Caco-2 (cell line): ENCODE results near the gene CTH. TPM values are rescaled to one million over a fixed set of nuclear protein-coding genes. Genes with fewer than 3 reads are reported as not detected.

ENCODE experiments used
- BruUV-seq: library from RNA; stranded (reverse); fragments of 400-500 nt; replicated peaks from 2 replicates; lab custom pipeline; 2021; lab: Mats Ljungman, UMichigan
- CTCF ChIA-PET: fragments of 300-600 bp; sonication (Branson Sonifier 250); formaldehyde crosslinking; loops from one replicate; lab custom pipeline; 2022; ENCODE audit warnings: antibody characterized with exemption; lab: Charles Lee
- POLR2A ChIA-PET: fragments of 300-600 bp; sonication (Branson Sonifier 250); formaldehyde crosslinking; loops from one replicate; lab custom pipeline; 2022; ENCODE audit warnings: antibody characterized with exemption; lab: Charles Lee
- DNase-seq, 2 experiments: peaks; one replicate each; pipeline versions ENCODE4 v3.0.0 to v3.0.0-alpha.2; 2020 to 2022
- H3K27me3 ChIP-seq: replicated peaks from 2 replicates; pipeline ENCODE4 v1.6.0; 2011; ENCODE audit warnings: low read length; ENCODE audit not compliant: control insufficient read depth, insufficient read depth
- H3K36me3 ChIP-seq: 2 replicates; pipeline ENCODE4 v1.5.1; 2011; ENCODE audit warnings: low read length; ENCODE audit not compliant: control insufficient read depth, insufficient read depth
- H3K4me1 ChIP-seq: fragments of 250-450 bp; sonication (Bioruptor Pico); 2 replicates; pipeline ENCODE4 v1.5.1; 2020; ENCODE audit warnings: mild to moderate bottlenecking
- H3K4me3 ChIP-seq: 2 replicates; pipeline ENCODE4 v1.5.1; 2011; ENCODE audit warnings: low read depth, mild to moderate bottlenecking, control low read depth, low read length
- H3K9me3 ChIP-seq: fragments of 250-450 bp; sonication (Bioruptor Pico); 2 replicates; pipeline ENCODE4 v1.5.1; 2020; ENCODE audit warnings: mild to moderate bottlenecking, moderate library complexity
- H3K27ac Mint-ChIP-seq: one replicate; pipeline ENCODE4 v1.8.0; 2022; ENCODE audit warnings: mixed read lengths; ENCODE audit not compliant: unreplicated experiment
- H3K27me3 Mint-ChIP-seq: one replicate; pipeline ENCODE4 v1.8.0; 2022; ENCODE audit warnings: mixed read lengths; ENCODE audit not compliant: insufficient read depth, unreplicated experiment
- H3K36me3 Mint-ChIP-seq: one replicate; pipeline ENCODE4 v1.8.0; 2022; ENCODE audit warnings: mild to moderate bottlenecking, mixed read lengths; ENCODE audit not compliant: insufficient read depth, unreplicated experiment
- H3K4me1 Mint-ChIP-seq: one replicate; pipeline ENCODE4 v1.8.0; 2022; ENCODE audit warnings: low read depth, mixed read lengths; ENCODE audit not compliant: unreplicated experiment
- H3K4me3 Mint-ChIP-seq: one replicate; pipeline ENCODE4 v1.8.0; 2022; ENCODE audit warnings: mild to moderate bottlenecking, moderate library complexity, mixed read lengths; ENCODE audit not compliant: unreplicated experiment
- H3K9me3 Mint-ChIP-seq: one replicate; pipeline ENCODE4 v1.8.0; 2022; ENCODE audit warnings: mixed read lengths; ENCODE audit not compliant: unreplicated experiment
- intact Hi-C: fragments of 100-400 bp; cut with micrococcal nuclease; formaldehyde crosslinking; loops from one replicate; pipeline ENCODE4 v1.10.0; 2022; ENCODE audit not compliant: unreplicated experiment
- total RNA-seq: library from RNA; stranded (reverse); gene quantifications from 2 replicates; pipeline ENCODE4 v1.2.3, GENCODE V29; 2022
- TF ChIP-seq, protein P1 (sequence below), 2 experiments: fragments of 200-600 bp in 1 of 2; IDR thresholded peaks; 1 replicate in 1 of 2; 2 replicates in 1 of 2; pipeline versions ENCODE4 v1.5.1 to v1.8.0; 2011 to 2022; ENCODE audit warnings: antibody characterized with exemption in 1 of 2, control low read depth in 1 of 2, inconsistent platforms in 1 of 2, low read depth in 1 of 2, low read length in 1 of 2, mild to moderate bottlenecking in 1 of 2, moderate library complexity in 1 of 2; ENCODE audit not compliant: insufficient read depth in 1 of 2, severe bottlenecking in 1 of 2, unreplicated experiment in 1 of 2

Gene CTH
- total RNA-seq, 1 experiment from 2014 or later = 14.0 TPM

DNA sequence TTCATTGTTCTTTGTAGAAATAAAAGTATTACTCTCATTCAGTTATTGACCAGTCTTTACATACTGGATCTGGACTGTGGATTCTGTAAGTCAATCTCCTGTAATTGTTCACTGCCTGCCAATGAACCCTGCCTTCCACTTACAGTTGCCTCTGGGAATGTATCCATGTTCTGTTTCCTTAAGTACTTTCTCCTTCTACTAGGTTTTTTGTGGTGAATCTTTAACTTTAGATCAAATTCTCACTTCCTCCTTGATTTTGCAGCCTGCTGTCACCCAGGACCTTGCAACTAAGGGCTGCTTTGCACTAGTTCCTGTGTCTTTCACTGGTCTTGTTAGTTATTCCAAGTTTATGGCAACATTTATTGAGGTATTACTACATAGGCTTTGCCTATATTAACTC, 28.4 kb upstream of the CTH start:
- Histone ChIP-seq H3K36me3 (no peaks in the 10 kb centered on the region), H3K4me3 (no peak overlapping the region), H3K9me3 (no peaks in the 10 kb centered on the region), H3K27me3 (no peaks in the 10 kb centered on the region), H3K4me1 (no peaks in the 10 kb centered on the region)
- Mint-ChIP-seq H3K27ac (no peak overlapping the region), H3K27me3 (no peaks in the 10 kb centered on the region), H3K9me3 (no peaks in the 10 kb centered on the region), H3K4me3 (no peak overlapping the region), H3K4me1 (no peaks in the 10 kb centered on the region), H3K36me3 (no peaks in the 10 kb centered on the region)
- ChIA-PET POLR2A (no interaction called here), CTCF (no interaction called here)
- DNase-seq = no peak
- intact Hi-C loops = loop anchor here (10.0 kb wide), 1 partner anchor 1948 kb away; no protein-coding TSS in a partner anchor
- no TSS peak for BruUV-seq
- TF ChIP-seq, protein P1, sequence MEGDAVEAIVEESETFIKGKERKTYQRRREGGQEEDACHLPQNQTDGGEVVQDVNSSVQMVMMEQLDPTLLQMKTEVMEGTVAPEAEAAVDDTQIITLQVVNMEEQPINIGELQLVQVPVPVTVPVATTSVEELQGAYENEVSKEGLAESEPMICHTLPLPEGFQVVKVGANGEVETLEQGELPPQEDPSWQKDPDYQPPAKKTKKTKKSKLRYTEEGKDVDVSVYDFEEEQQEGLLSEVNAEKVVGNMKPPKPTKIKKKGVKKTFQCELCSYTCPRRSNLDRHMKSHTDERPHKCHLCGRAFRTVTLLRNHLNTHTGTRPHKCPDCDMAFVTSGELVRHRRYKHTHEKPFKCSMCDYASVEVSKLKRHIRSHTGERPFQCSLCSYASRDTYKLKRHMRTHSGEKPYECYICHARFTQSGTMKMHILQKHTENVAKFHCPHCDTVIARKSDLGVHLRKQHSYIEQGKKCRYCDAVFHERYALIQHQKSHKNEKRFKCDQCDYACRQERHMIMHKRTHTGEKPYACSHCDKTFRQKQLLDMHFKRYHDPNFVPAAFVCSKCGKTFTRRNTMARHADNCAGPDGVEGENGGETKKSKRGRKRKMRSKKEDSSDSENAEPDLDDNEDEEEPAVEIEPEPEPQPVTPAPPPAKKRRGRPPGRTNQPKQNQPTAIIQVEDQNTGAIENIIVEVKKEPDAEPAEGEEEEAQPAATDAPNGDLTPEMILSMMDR (IDR thresholded peaks at IDR 0.05; ENCODE audit: insufficient read depth in 1 of 2, low read depth in 1 of 2, low read length in 1 of 2, severe bottlenecking in 1 of 2, unreplicated experiment in 1 of 2) = no peak

DNA sequence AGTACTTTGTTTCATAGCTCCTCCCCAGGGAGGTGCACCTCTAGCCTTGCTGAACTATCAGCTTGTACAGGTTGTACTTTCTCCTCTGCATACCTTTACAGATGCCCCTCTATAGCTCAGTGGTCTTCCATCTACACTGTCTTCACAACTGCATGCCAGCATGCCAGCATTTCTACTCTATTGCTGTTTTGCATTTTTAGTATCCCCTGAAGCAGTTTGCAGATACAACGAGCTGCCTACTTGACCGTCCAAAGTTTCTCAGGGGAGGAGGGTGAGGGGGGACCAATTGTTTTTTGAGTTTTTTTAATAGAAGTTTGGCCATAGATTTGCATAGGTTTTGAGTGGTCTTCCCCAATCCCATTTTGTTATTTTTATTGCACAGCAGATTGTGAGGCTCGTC, 27.6 kb upstream of the CTH start:
- Histone ChIP-seq H3K27me3 (no peaks in the 10 kb centered on the region), H3K9me3 (no peaks in the 10 kb centered on the region), H3K4me3 (no peak overlapping the region), H3K4me1 (no peaks in the 10 kb centered on the region), H3K36me3 (no peaks in the 10 kb centered on the region)
- Mint-ChIP-seq H3K4me1 (no peaks in the 10 kb centered on the region), H3K9me3 (no peaks in the 10 kb centered on the region), H3K27ac (no peak overlapping the region), H3K27me3 (no peaks in the 10 kb centered on the region), H3K36me3 (no peaks in the 10 kb centered on the region), H3K4me3 (no peak overlapping the region)
- POLR2A ChIA-PET = no interaction called here
- DNase-seq = no peak
- CTCF ChIA-PET = no interaction called here
- TF ChIP-seq, protein P1 (IDR thresholded peaks at IDR 0.05; ENCODE audit: insufficient read depth in 1 of 2, low read depth in 1 of 2, low read length in 1 of 2, severe bottlenecking in 1 of 2, unreplicated experiment in 1 of 2) = no peak
- intact Hi-C loops = loop anchor here (10.0 kb wide), 1 partner anchor 1949 kb away; no protein-coding TSS in a partner anchor
- no TSS peak for BruUV-seq

DNA sequence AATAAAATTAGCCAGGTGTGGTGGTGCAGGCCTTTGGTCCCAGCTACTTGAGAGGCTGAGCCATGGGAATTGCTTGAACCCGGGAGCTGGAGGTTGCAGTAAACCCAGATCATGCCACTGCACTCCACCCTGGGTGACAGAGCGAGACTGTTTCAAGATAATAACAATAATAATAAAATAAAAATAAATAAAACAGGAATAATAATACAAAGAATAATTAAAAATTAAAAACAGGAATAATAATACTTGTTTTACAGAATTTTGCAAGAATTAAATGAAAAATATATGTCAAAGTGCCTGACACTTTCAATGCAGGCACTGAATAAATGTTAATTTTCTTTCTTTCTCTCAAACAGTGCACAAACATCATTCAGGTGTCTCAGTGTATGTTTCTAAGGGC, 26.5 kb upstream of the CTH start:
- Mint-ChIP-seq H3K27me3 (peaks cover under 1% of the 10 kb centered on the region), H3K27ac (no peak overlapping the region), H3K36me3 (no peaks in the 10 kb centered on the region), H3K4me1 (no peaks in the 10 kb centered on the region), H3K9me3 (no peaks in the 10 kb centered on the region), H3K4me3 (no peak overlapping the region)
- Histone ChIP-seq H3K4me3 (no peak overlapping the region), H3K36me3 (no peaks in the 10 kb centered on the region), H3K4me1 (no peaks in the 10 kb centered on the region), H3K9me3 (no peaks in the 10 kb centered on the region), H3K27me3 (no peaks in the 10 kb centered on the region)
- CTCF ChIA-PET = no interaction called here
- intact Hi-C loops = loop anchor here (10.0 kb wide), 1 partner anchor 1950 kb away; no protein-coding TSS in a partner anchor
- TF ChIP-seq, protein P1 (IDR thresholded peaks at IDR 0.05; ENCODE audit: insufficient read depth in 1 of 2, low read depth in 1 of 2, low read length in 1 of 2, severe bottlenecking in 1 of 2, unreplicated experiment in 1 of 2) = no peak
- POLR2A ChIA-PET = no interaction called here
- no TSS peak for BruUV-seq
- DNase-seq = no peak
